Calu3 (cell line): ENCODE data around the gene ZNF282. TPM values are rescaled to one million over a fixed set of nuclear protein-coding genes. Genes with fewer than 3 reads are reported as not detected.

Experiments used
- BruUV-seq: library from RNA; stranded (reverse); fragments of 400-500 nt; replicated peaks from 2 replicates; lab custom pipeline; 2021; lab: Mats Ljungman, UMichigan
- CTCF ChIA-PET: fragments of 300-600 bp; sonication (Branson Sonifier 250); formaldehyde crosslinking; loops from one replicate; lab custom pipeline; 2022; ENCODE audit warnings: antibody characterized with exemption; lab: Charles Lee
- DNase-seq: peaks from one replicate; pipeline ENCODE4 v3.0.0; 2022
- H3K27ac Mint-ChIP-seq: one replicate; pipeline ENCODE4 v1.8.0; 2022; ENCODE audit warnings: mixed read lengths; ENCODE audit not compliant: unreplicated experiment
- H3K27me3 Mint-ChIP-seq: one replicate; pipeline ENCODE4 v1.8.0; 2022; ENCODE audit warnings: mixed read lengths; ENCODE audit not compliant: unreplicated experiment
- H3K36me3 Mint-ChIP-seq: one replicate; pipeline ENCODE4 v1.8.0; 2022; ENCODE audit warnings: mild to moderate bottlenecking, moderate library complexity, mixed read lengths; ENCODE audit not compliant: insufficient read depth, unreplicated experiment
- H3K4me1 Mint-ChIP-seq: one replicate; pipeline ENCODE4 v1.8.0; 2022; ENCODE audit warnings: mild to moderate bottlenecking, low read depth, mixed read lengths; ENCODE audit not compliant: unreplicated experiment
- H3K4me3 Mint-ChIP-seq: one replicate; pipeline ENCODE4 v1.8.0; 2022; ENCODE audit warnings: mild to moderate bottlenecking, low read depth, moderate library complexity, mixed read lengths; ENCODE audit not compliant: unreplicated experiment
- H3K9me3 Mint-ChIP-seq: one replicate; pipeline ENCODE4 v1.8.0; 2022; ENCODE audit warnings: low read depth, mixed read lengths; ENCODE audit not compliant: unreplicated experiment
- intact Hi-C: fragments of 100-400 bp; cut with micrococcal nuclease; formaldehyde crosslinking; loops from one replicate; pipeline ENCODE4 v1.10.0; 2022; ENCODE audit not compliant: unreplicated experiment
- total RNA-seq: library from RNA; stranded (reverse); gene quantifications from 2 replicates; pipeline ENCODE4 v1.2.3, GENCODE V29; 2022
- TF ChIP-seq, protein P1 (sequence below): fragments of 200-600 bp; IDR thresholded peaks from one replicate; pipeline ENCODE4 v1.8.0; 2022; ENCODE audit warnings: antibody characterized with exemption; ENCODE audit not compliant: unreplicated experiment

ZNF282 gene
- total RNA-seq, 1 experiment from 2014 or later: 45.2 TPM

DNA sequence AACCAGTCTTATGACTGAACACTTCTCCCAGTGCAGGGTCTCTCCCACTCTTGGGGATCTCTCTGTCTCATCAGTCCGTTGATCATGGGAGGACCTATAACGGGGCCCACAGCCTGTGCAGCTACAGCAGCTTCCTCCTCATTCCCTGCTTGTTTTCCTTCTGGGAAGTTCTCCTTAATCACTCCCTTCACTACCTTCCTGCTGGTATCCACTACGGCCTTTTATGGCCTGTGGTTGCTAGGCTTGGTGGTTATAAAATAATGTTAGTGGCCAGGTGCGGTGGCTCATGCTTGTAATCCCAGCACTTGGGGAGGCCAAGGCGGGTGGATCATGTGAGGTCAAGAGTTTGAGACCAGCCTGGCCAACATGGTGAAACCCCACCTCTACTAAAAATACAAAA is 3.5 kb upstream of the ZNF282 start:
- no TSS peak for BruUV-seq
- CTCF ChIA-PET: interaction anchor here (0.7 to 0.8 kb wide), 2 partner anchors 22 to 37 kb away, joined by 3 to 8 read pairs; no protein-coding TSS in a partner anchor
- no peak for DNase-seq
- Mint-ChIP-seq H3K9me3 (no peaks in the 10 kb centered on the region), H3K27ac (no peak overlapping the region), H3K4me3 (peak overlapping the region; percentile 68), H3K4me1 (no peaks in the 10 kb centered on the region), H3K27me3 (no peaks in the 10 kb centered on the region), H3K36me3 (peaks cover 28% of the 10 kb centered on the region)
- intact Hi-C loops: no loop called here
- TF ChIP-seq, protein P1, sequence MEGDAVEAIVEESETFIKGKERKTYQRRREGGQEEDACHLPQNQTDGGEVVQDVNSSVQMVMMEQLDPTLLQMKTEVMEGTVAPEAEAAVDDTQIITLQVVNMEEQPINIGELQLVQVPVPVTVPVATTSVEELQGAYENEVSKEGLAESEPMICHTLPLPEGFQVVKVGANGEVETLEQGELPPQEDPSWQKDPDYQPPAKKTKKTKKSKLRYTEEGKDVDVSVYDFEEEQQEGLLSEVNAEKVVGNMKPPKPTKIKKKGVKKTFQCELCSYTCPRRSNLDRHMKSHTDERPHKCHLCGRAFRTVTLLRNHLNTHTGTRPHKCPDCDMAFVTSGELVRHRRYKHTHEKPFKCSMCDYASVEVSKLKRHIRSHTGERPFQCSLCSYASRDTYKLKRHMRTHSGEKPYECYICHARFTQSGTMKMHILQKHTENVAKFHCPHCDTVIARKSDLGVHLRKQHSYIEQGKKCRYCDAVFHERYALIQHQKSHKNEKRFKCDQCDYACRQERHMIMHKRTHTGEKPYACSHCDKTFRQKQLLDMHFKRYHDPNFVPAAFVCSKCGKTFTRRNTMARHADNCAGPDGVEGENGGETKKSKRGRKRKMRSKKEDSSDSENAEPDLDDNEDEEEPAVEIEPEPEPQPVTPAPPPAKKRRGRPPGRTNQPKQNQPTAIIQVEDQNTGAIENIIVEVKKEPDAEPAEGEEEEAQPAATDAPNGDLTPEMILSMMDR: no peak

DNA sequence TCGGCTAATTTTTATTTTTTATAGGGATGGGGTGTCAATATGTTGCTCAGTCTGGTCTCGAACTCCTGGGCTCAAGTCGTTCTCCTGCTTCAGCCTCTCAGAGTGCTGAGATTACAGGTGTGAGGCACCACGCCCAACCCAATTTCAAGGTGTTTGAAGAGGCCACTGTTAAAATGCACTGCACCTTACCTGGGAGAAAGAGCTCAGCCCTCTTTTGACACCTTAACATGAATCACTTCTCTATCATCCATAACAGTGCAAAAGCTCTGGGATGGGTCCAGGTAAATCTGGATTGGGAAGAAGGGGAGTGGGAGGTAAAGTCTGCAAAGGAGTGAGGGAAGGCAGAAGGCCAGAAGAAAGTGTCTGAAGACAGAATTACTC is 557 bp upstream of the ZNF282 start:
- intact Hi-C loops: loop anchor here (2.0 to 5.0 kb wide), 3 partner anchors 44 to 67 kb away; partner anchors contain the start of genes ZNF212, ZNF398 and ZNF425
- Mint-ChIP-seq H3K4me3 (peak overlapping the region; percentile 87), H3K4me1 (peaks cover 9% of the 10 kb centered on the region), H3K27me3 (no peaks in the 10 kb centered on the region), H3K9me3 (no peaks in the 10 kb centered on the region), H3K27ac (no peak overlapping the region), H3K36me3 (peaks cover 48% of the 10 kb centered on the region)
- CTCF ChIA-PET: interaction anchor here (0.5 to 2.0 kb wide), 8 partner anchors 11 to 222 kb away, joined by 3 to 14 read pairs (median 6); partner anchors contain the start of gene ZNF783
- TF ChIP-seq, protein P1: no peak
- no peak for DNase-seq
- BruUV-seq: no TSS peak

DNA sequence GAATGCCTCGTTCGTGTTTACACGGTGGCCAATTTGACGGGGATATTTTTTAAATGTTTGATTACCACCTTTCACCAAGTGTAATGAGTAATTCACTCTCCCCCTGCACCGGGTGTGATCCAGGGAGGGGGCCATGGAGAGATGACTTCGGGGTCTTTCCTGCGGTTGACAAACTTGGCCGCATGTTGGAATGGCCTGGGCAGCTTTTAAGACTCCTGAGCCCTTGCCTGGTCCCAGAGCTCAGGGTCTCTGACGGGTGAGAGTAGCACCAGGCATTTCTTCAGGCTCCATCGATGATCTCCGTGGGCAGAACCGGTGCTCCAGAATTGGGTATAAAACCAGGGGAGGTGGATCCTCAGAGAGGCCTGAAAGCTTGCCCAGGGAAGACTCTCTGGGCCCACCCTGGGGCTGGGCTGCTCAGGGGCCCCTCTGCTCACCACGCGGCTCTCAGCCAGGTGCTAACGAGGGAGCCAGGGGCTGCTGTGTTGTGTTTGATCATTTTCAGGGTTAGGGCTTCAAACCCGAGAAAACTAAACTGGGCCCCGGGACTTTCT is 882 bp downstream of the ZNF282 start:
- no TSS peak for BruUV-seq
- H3K27me3 Mint-ChIP-seq: no peaks in the 10 kb centered on the region
- H3K4me3 Mint-ChIP-seq: peak overlapping the region; percentile 87
- DNase-seq: no peak
- CTCF ChIA-PET: interaction anchor here (1.1 to 2.0 kb wide), 6 partner anchors 9 to 89 kb away, joined by 3 to 14 read pairs (median 6); partner anchors contain the start of gene ZNF783
- TF ChIP-seq, protein P1: no peak
- peak overlapping the region; percentile 67 for H3K27ac Mint-ChIP-seq
- H3K4me1 Mint-ChIP-seq: peaks cover 15% of the 10 kb centered on the region
- H3K36me3 Mint-ChIP-seq: peaks cover 55% of the 10 kb centered on the region
- H3K9me3 Mint-ChIP-seq: no peaks in the 10 kb centered on the region
- intact Hi-C loops: loop anchor here (5.0 kb wide), 2 partner anchors 49 to 69 kb away; partner anchors contain the start of genes ZNF398 and ZNF425

DNA sequence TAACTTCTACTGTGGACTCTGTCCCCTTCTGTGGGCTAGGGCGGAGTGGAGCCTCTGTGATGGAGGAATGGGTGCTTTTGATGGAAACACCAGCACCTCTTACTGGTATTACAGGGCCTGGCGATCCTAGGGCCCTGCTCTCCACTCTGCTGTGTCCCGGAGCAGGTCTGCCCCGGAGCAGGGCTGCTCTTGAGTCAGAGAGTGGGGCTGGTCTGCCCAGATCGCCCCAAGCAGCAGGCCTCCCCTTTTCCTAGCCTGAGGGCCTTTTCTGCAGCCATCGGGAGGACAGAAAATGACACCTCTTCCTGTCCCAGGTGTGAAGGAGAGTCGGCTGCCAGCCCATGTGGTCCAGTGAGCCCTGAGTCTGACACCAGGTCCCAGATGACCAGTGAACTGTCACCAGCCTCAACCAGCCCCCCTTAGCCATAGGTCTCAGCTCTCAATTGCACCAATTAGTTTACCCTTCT is 1.4 kb downstream of the ZNF282 start:
- peak; percentile 8 for DNase-seq
- peaks cover 60% of the 10 kb centered on the region for H3K36me3 Mint-ChIP-seq
- CTCF ChIA-PET: interaction anchor here (1.2 to 2.0 kb wide), 2 partner anchors 9 to 40 kb away, joined by 3 to 8 read pairs; no protein-coding TSS in a partner anchor
- TF ChIP-seq, protein P1: no peak
- peak overlapping the region; percentile 87 for H3K4me3 Mint-ChIP-seq
- H3K27me3 Mint-ChIP-seq: no peaks in the 10 kb centered on the region
- H3K4me1 Mint-ChIP-seq: peaks cover 19% of the 10 kb centered on the region
- H3K27ac Mint-ChIP-seq: peak overlapping the region; percentile 67
- TSS peak; percentile 20 for BruUV-seq
- H3K9me3 Mint-ChIP-seq: no peaks in the 10 kb centered on the region
- intact Hi-C loops: loop anchor here (5.0 kb wide), 2 partner anchors 49 to 69 kb away; partner anchors contain the start of genes ZNF398 and ZNF425
